Astrocyte (in vitro differentiated cells and primary cell): ENCODE data around the gene CPNE5.

Source experiments
- EZH2 ChIP-seq: IDR thresholded peaks from 2 replicates; pipeline ENCODE4 v1.6.1; 2012; ENCODE audit warnings: mild to moderate bottlenecking, low read length, inconsistent platforms; ENCODE audit not compliant: insufficient read depth
- TF ChIP-seq, protein P1 (sequence below): IDR thresholded peaks from 2 replicates; pipeline ENCODE4 v1.5.1; 2011; ENCODE audit warnings: low read depth, mild to moderate bottlenecking, inconsistent platforms, low read length, moderate library complexity; ENCODE audit not compliant: insufficient read depth

DNA sequence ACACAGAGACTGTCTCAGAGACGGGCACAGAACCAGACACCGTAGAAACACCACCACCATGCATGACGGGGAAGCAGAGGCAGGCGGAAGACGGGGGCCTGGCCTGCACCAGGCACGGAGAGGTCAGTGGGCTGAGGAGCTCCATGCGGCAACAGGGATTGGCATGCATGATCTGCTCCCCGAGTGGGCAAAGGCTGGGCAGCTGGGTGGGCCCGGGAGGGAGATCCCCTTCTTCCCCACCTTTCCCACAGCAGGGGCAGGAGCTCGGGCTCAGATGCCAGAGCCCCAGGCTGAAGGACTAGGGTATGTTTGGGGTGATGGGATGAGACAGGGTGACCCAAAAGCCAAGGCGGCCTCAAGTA is 98.4 kb downstream of the CPNE5 start:
- no peak for TF ChIP-seq EZH2
- TF ChIP-seq, protein P1, sequence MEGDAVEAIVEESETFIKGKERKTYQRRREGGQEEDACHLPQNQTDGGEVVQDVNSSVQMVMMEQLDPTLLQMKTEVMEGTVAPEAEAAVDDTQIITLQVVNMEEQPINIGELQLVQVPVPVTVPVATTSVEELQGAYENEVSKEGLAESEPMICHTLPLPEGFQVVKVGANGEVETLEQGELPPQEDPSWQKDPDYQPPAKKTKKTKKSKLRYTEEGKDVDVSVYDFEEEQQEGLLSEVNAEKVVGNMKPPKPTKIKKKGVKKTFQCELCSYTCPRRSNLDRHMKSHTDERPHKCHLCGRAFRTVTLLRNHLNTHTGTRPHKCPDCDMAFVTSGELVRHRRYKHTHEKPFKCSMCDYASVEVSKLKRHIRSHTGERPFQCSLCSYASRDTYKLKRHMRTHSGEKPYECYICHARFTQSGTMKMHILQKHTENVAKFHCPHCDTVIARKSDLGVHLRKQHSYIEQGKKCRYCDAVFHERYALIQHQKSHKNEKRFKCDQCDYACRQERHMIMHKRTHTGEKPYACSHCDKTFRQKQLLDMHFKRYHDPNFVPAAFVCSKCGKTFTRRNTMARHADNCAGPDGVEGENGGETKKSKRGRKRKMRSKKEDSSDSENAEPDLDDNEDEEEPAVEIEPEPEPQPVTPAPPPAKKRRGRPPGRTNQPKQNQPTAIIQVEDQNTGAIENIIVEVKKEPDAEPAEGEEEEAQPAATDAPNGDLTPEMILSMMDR = no peak
